GM21423 (cell line): ENCODE results near the gene ZSCAN30.

Source experiments
- ATAC-seq: cut with Tn5 transposase; IDR thresholded peaks from one replicate; pipeline ENCODE4 v1.9.1; 2021; ENCODE audit warnings: mild to moderate bottlenecking, moderate library complexity; ENCODE audit not compliant: unreplicated experiment

ZSCAN30 gene

GRCh38 chr18:35290094-35290735, at the start of gene ZSCAN30:
Gene ZSCAN30, minus strand, starts transcription at chr18:35290229. Its CDS starts 25,877 bp downstream, at chr18:35264352.
- peak; percentile 89 for ATAC-seq

- ATAC-seq = no peak
Measured at GRCh38 chr18:35337286-35337685, 47.3 kb upstream of the ZSCAN30 start.

- ATAC-seq = no peak
Measured at GRCh38 chr18:35335866-35336265, 45.8 kb upstream of the ZSCAN30 start.

- ATAC-seq = no peak
Measured at GRCh38 chr18:35334821-35335220, 44.8 kb upstream of the ZSCAN30 start.

- no peak for ATAC-seq
Measured at GRCh38 chr18:35334212-35334611, 44.2 kb upstream of the ZSCAN30 start.

- no peak for ATAC-seq
Measured at GRCh38 chr18:35331367-35332087, 41.5 kb upstream of the ZSCAN30 start.

GRCh38 chr18:35328868-35329267, 38.8 kb upstream of the ZSCAN30 start:
- ATAC-seq = no peak

- no peak for ATAC-seq
Measured at GRCh38 chr18:35326695-35327387, 36.8 kb upstream of the ZSCAN30 start.

GRCh38 chr18:35324926-35325655, 35.1 kb upstream of the ZSCAN30 start:
- no peak for ATAC-seq

GRCh38 chr18:35322486-35323458, 32.7 kb upstream of the ZSCAN30 start:
- no peak for ATAC-seq

- ATAC-seq = no peak
Measured at GRCh38 chr18:35311496-35311895, 21.5 kb upstream of the ZSCAN30 start.

- no peak for ATAC-seq
Measured at GRCh38 chr18:35306588-35307250, 16.7 kb upstream of the ZSCAN30 start.

- ATAC-seq = no peak
Measured at GRCh38 chr18:35303610-35304009, 13.6 kb upstream of the ZSCAN30 start.

GRCh38 chr18:35296060-35296459, 6.0 kb upstream of the ZSCAN30 start:
- ATAC-seq = no peak

- ATAC-seq = no peak
Measured at GRCh38 chr18:35291166-35291565, 1.1 kb upstream of the ZSCAN30 start.

- ATAC-seq = peak; percentile 37
Measured at GRCh38 chr18:35289727-35290093, 319 bp downstream of the ZSCAN30 start.

- peak; percentile 2 for ATAC-seq
Measured at GRCh38 chr18:35289293-35289692, 736 bp downstream of the ZSCAN30 start.

- ATAC-seq = no peak
Measured at GRCh38 chr18:35284841-35285240, 5.2 kb downstream of the ZSCAN30 start.

GRCh38 chr18:35283923-35284794, 5.9 kb downstream of the ZSCAN30 start:
- no peak for ATAC-seq
